A549 (cell line): ENCODE results near the gene NME7.

ENCODE experiments used
- CEBPB ChIP-seq, 2 experiments: fragments of >200 bp in 1 of 2; sonication (Bioruptor Twin) in 1 of 2; formaldehyde crosslinking in 1 of 2; IDR thresholded peaks; 2 replicates each; pipeline ENCODE4 v1.6.1; 2012 to 2016
- EHF ChIP-seq: fragments of 250-450 bp; sonication (Bioruptor Pico); IDR thresholded peaks from 2 replicates; pipeline ENCODE4 v1.5.0; 2020; ENCODE audit warnings: mild to moderate bottlenecking
- HOXA7 ChIP-seq: fragments of 250-450 bp; sonication (Bioruptor Pico); IDR thresholded peaks from 2 replicates; pipeline ENCODE4 v1.5.0; 2020; ENCODE audit warnings: mild to moderate bottlenecking, moderate library complexity
- KDM1A ChIP-seq: fragments of 200-600 bp; sonication (generic); IDR thresholded peaks from 2 replicates; pipeline ENCODE4 v1.6.1; 2016; ENCODE audit warnings: low read depth, mild to moderate bottlenecking
- NR3C1 ChIP-seq: fragments of >200 bp; sonication (Bioruptor Twin); formaldehyde crosslinking; IDR thresholded peaks from 3 replicates; pipeline ENCODE4 v1.6.1; 2017
- POLR2A ChIP-seq: IDR thresholded peaks from 2 replicates; pipeline ENCODE4 v1.6.1; 2012; ENCODE audit warnings: mild to moderate bottlenecking, low read length
- POLR2AphosphoS2 ChIP-seq: conservative IDR thresholded peaks from 2 replicates; pipeline ENCODE4 v1.6.1; 2012; ENCODE audit warnings: low read length, improper control_type of control experiment, inconsistent platforms
- ZFP36 ChIP-seq: fragments of 450-650 bp; IDR thresholded peaks from 2 replicates; pipeline ENCODE4 v1.6.1; 2014; ENCODE audit warnings: borderline replicate concordance; ENCODE audit not compliant: partially characterized antibody
- ZSCAN20 ChIP-seq: fragments of 250-450 bp; sonication (Bioruptor Pico); IDR thresholded peaks from 2 replicates; pipeline ENCODE4 v1.8.0; 2022; ENCODE audit warnings: mild to moderate bottlenecking, moderate library complexity
- TF ChIP-seq, protein P1 (sequence below): fragments of 450-650 bp; IDR thresholded peaks from 2 replicates; pipeline ENCODE4 v1.6.1; 2014; ENCODE audit warnings: antibody characterized with exemption
- TF ChIP-seq, protein P2 (sequence below): fragments of >200 bp; sonication (Bioruptor Twin); formaldehyde crosslinking; IDR thresholded peaks from 3 replicates; pipeline ENCODE4 v1.5.1; 2016
- TF ChIP-seq, protein P3 (sequence below): fragments of 200-600 bp; sonication (generic); IDR thresholded peaks from 2 replicates; pipeline ENCODE4 v1.6.1; 2016; ENCODE audit warnings: antibody characterized with exemption, mild to moderate bottlenecking, moderate library complexity

DNA sequence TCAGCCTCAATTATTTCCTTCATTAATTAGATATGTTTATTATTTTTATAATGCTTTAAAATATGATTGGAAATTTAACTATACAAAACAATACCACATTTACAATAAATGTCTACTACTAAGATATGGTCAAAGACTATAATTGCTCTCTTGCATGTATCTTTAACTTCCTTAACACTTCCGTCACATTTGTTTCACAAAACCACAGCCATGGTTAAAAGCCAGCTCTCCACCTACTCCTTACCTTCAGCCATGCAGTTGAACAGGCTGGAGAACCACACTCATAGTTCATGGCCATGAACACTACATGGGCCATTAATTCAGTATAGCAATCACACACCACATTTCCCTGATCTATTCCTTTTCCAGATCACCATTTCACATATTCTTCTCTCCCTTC, 72.2 kb downstream of the NME7 start:
- TF ChIP-seq POLR2AphosphoS2 (no peak), NR3C1 (no peak), ZSCAN20 (no peak), KDM1A (no peak), CEBPB (IDR thresholded peaks at IDR 0.05) (no peak), EHF (CRISPR knock-in tag) (no peak), POLR2A (no peak), ZFP36 (no peak), HOXA7 (no peak)
- TF ChIP-seq, protein P1, sequence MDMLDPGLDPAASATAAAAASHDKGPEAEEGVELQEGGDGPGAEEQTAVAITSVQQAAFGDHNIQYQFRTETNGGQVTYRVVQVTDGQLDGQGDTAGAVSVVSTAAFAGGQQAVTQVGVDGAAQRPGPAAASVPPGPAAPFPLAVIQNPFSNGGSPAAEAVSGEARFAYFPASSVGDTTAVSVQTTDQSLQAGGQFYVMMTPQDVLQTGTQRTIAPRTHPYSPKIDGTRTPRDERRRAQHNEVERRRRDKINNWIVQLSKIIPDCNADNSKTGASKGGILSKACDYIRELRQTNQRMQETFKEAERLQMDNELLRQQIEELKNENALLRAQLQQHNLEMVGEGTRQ = no peak
- TF ChIP-seq, protein P2, sequence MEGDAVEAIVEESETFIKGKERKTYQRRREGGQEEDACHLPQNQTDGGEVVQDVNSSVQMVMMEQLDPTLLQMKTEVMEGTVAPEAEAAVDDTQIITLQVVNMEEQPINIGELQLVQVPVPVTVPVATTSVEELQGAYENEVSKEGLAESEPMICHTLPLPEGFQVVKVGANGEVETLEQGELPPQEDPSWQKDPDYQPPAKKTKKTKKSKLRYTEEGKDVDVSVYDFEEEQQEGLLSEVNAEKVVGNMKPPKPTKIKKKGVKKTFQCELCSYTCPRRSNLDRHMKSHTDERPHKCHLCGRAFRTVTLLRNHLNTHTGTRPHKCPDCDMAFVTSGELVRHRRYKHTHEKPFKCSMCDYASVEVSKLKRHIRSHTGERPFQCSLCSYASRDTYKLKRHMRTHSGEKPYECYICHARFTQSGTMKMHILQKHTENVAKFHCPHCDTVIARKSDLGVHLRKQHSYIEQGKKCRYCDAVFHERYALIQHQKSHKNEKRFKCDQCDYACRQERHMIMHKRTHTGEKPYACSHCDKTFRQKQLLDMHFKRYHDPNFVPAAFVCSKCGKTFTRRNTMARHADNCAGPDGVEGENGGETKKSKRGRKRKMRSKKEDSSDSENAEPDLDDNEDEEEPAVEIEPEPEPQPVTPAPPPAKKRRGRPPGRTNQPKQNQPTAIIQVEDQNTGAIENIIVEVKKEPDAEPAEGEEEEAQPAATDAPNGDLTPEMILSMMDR = no peak
- TF ChIP-seq, protein P3, sequence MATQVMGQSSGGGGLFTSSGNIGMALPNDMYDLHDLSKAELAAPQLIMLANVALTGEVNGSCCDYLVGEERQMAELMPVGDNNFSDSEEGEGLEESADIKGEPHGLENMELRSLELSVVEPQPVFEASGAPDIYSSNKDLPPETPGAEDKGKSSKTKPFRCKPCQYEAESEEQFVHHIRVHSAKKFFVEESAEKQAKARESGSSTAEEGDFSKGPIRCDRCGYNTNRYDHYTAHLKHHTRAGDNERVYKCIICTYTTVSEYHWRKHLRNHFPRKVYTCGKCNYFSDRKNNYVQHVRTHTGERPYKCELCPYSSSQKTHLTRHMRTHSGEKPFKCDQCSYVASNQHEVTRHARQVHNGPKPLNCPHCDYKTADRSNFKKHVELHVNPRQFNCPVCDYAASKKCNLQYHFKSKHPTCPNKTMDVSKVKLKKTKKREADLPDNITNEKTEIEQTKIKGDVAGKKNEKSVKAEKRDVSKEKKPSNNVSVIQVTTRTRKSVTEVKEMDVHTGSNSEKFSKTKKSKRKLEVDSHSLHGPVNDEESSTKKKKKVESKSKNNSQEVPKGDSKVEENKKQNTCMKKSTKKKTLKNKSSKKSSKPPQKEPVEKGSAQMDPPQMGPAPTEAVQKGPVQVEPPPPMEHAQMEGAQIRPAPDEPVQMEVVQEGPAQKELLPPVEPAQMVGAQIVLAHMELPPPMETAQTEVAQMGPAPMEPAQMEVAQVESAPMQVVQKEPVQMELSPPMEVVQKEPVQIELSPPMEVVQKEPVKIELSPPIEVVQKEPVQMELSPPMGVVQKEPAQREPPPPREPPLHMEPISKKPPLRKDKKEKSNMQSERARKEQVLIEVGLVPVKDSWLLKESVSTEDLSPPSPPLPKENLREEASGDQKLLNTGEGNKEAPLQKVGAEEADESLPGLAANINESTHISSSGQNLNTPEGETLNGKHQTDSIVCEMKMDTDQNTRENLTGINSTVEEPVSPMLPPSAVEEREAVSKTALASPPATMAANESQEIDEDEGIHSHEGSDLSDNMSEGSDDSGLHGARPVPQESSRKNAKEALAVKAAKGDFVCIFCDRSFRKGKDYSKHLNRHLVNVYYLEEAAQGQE = no peak
